ENCODE results near the gene CDC42BPB.

Gene CDC42BPB

DNA sequence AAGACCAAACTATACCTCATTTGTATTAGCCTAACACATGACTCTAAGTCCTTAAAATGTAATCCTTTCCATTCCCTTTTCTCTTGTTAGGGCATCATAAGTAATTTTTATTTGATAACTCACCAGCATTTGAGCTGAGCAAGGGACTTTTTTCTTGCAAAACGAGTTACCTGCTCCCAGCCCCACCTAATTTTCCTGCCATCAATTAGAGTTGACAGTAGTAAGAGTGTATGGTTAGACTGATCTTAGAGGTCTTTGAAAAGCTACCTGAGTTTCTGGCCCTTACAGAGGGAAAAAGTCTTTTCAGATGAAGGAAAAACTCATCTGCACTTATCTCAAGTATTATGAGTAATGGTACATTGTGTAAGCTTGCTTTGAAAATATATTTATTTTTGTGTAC lies 168.6 kb downstream of the CDC42BPB start:
- DNase-seq = no peak

DNA sequence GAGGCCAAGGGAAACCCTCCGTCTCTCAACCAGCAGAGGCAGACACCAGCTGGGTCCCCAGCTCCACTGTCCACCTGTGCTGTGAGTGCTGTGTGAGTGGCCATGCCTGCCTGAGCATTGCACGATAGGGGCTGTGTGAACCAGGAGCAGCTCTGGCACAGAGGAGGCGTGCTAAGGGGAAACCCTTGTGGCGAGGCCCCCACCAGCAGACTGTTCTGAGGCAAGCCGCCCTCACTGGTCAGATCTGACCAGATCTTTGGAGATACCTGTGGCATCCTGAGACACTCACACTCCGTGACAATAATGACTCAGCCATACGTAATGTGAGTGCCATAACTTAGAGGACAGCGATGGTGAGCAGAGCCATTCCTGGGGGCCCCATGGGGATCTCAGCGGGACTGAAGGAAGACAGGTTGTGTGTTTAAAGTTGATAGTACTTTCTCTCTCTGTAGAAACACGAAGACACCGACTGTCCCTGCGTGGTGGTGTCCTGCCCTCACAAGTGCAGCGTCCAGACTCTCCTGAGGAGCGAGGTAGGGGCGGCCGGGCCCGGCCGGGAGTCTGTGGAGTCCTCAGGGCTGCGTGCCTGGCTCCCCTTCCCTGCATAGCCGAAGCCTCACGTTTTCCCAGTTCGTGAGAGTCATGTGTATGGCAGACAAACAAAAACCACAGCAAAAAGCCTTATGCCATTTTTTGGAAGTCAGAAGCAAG lies 171.5 kb downstream of the CDC42BPB start:
- DNase-seq = no peak

- no peak for DNase-seq
These were observed 173.8 kb downstream of the CDC42BPB start for GRCh38 chr14:102883554-102883953.

DNA sequence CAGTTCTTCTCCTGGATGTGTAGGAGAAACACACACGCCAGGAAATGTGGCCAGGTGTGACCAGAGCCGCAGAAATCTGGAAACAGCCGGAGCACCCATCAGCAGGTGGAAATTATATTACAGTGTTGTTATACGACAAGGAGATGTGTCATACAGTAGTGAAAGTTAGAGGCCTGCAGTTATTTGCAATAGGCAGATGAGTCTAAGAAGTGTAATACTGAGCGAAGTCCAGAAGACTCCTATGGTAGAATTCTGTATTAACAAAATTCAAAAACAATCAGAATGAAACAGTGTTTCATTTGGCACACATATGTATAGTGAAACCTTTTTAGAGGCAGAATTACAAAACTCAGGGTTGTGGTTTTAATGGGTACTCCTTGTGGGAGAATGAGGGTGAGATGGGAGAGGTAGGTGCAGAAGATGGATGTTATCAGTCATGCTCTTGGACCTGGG lies 174.2 kb downstream of the CDC42BPB start:
- DNase-seq = no peak
